Ascending aorta (tissue), 2 donors: ENCODE measurements around the gene RIGI. TPM values are rescaled to one million over a fixed set of nuclear protein-coding genes. Genes with fewer than 3 reads are reported as not detected.
"Not testable (repeated sequence)": the region's sequence is repeated elsewhere in the genome, so short reads cannot be mapped to it uniquely, and the experiment has no call there.

Experiments
- DNase-seq, 2 donors: peaks; one replicate each; pipeline ENCODE4 v3.0.0-alpha.2; 2019; ENCODE audit warnings: low spot score in 2 of 2
- H3K27ac ChIP-seq, 2 donors: fragments of 200-600 bp; sonication (generic); one replicate each; pipeline ENCODE4 v1.5.1; 2016 to 2017; ENCODE audit warnings: mild to moderate bottlenecking in 1 of 2
- H3K27me3 ChIP-seq: fragments of 200-600 bp; sonication (generic); one replicate; pipeline ENCODE4 v1.5.1; 2017
- H3K36me3 ChIP-seq, 2 donors: fragments of 200-600 bp; sonication (generic); one replicate each; pipeline ENCODE4 v1.5.1; 2016
- H3K4me1 ChIP-seq, 2 donors: fragments of 200-600 bp; sonication (generic); one replicate each; pipeline ENCODE4 v1.5.1; 2016 to 2017; ENCODE audit warnings: mild to moderate bottlenecking in 1 of 2
- H3K4me3 ChIP-seq, 2 donors: fragments of 200-600 bp; sonication (generic); one replicate each; pipeline ENCODE4 v1.5.1; 2016 to 2017; ENCODE audit warnings: mild to moderate bottlenecking in 1 of 2
- H3K9me3 ChIP-seq, 2 donors: fragments of 200-600 bp; sonication (generic); one replicate each; pipeline ENCODE4 v1.5.1; 2016
- intact Hi-C: fragments of 100-400 bp; cut with DNase I; formaldehyde crosslinking; loops from one replicate; pipeline ENCODE4 v1.15.1; 2023
- total RNA-seq: library from RNA; depleted of rRNA; stranded (reverse); fragments of >200 nt; gene quantifications from one replicate; pipeline ENCODE4 v1.1.0, GENCODE V29; 2016
- TF ChIP-seq, protein P1 (sequence below), 3 experiments: fragments of 200-600 bp in 2 of 3; fragments of 450-650 bp in 1 of 3; sonication (generic) in 2 of 3; IDR thresholded peaks; one replicate each; pipeline ENCODE4 v1.5.1; 2016 to 2019; ENCODE audit warnings: antibody characterized with exemption in 3 of 3, mild to moderate bottlenecking in 1 of 3, moderate library complexity in 1 of 3

The RIGI gene
- total RNA-seq, 1 donor from 2014 or later, result 1.9 TPM

DNA sequence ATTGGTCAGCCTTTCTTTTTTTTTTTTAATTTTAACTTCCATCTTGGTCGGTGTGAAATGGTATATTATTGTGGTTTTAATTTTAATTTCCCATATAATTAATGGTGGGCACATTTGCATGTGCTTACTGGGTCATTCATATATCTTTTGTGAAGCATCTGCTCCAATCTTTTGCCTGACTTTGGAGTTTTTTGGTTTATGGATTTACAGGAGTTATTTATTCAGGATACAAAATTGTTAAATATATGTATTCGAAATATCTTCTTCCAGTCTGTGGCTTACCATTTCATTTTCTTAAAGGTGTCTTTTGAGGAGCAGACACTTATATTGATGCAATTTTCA is 682 bp upstream of the RIGI start:
- no peak for DNase-seq
- no peaks in the 10 kb centered on the region for H3K27me3 ChIP-seq
- TF ChIP-seq, protein P1, sequence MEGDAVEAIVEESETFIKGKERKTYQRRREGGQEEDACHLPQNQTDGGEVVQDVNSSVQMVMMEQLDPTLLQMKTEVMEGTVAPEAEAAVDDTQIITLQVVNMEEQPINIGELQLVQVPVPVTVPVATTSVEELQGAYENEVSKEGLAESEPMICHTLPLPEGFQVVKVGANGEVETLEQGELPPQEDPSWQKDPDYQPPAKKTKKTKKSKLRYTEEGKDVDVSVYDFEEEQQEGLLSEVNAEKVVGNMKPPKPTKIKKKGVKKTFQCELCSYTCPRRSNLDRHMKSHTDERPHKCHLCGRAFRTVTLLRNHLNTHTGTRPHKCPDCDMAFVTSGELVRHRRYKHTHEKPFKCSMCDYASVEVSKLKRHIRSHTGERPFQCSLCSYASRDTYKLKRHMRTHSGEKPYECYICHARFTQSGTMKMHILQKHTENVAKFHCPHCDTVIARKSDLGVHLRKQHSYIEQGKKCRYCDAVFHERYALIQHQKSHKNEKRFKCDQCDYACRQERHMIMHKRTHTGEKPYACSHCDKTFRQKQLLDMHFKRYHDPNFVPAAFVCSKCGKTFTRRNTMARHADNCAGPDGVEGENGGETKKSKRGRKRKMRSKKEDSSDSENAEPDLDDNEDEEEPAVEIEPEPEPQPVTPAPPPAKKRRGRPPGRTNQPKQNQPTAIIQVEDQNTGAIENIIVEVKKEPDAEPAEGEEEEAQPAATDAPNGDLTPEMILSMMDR (IDR thresholded peaks at IDR 0.05), result no peak
- H3K4me1 ChIP-seq, result peaks cover 7 to 17% of the 10 kb centered on the region in 2 donors
- H3K9me3 ChIP-seq, result no peaks in the 10 kb centered on the region
- intact Hi-C loops, result loop anchor here (1.0 to 10.0 kb wide), 4 partner anchors 26 to 142 kb away; partner anchors contain the start of genes ACO1, NDUFB6, SMIM27 and TOPORS
- H3K4me3 ChIP-seq, result peak overlapping the region; percentile 71 to 78
- peak overlapping the region; percentile 78 to 79 for H3K27ac ChIP-seq
- H3K36me3 ChIP-seq, result no peaks in the 10 kb centered on the region

DNA sequence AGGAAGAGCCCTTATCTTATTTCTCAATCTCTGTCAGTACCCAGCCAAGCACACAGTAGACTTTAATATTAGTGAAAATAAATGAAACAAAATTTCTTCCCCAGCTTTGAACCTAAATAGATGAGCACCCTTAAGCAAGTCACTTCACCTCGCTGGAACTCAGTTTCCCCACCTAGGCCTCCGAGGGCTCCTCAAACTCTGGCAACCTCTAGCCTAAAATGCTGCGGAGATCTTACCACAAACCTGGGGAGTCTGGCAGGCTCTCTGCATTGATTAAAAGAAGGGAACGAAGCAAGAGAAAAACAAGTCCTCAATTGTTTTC is 326 bp downstream of the RIGI start:
- intact Hi-C loops, result loop anchor here (1.0 to 10.0 kb wide), 3 partner anchors 27 to 91 kb away; partner anchors contain the start of genes NDUFB6, SMIM27 and TOPORS
- H3K27me3 ChIP-seq, result no peaks in the 10 kb centered on the region
- H3K4me1 ChIP-seq, result peaks cover 7 to 17% of the 10 kb centered on the region in 2 donors
- DNase-seq, result no peak
- no peaks in the 10 kb centered on the region for H3K9me3 ChIP-seq
- peak overlapping the region; percentile 71 to 78 for H3K4me3 ChIP-seq
- no peaks in the 10 kb centered on the region for H3K36me3 ChIP-seq
- TF ChIP-seq, protein P1 (IDR thresholded peaks at IDR 0.05), result no peak
- peak overlapping the region; percentile 78 to 79 for H3K27ac ChIP-seq

DNA sequence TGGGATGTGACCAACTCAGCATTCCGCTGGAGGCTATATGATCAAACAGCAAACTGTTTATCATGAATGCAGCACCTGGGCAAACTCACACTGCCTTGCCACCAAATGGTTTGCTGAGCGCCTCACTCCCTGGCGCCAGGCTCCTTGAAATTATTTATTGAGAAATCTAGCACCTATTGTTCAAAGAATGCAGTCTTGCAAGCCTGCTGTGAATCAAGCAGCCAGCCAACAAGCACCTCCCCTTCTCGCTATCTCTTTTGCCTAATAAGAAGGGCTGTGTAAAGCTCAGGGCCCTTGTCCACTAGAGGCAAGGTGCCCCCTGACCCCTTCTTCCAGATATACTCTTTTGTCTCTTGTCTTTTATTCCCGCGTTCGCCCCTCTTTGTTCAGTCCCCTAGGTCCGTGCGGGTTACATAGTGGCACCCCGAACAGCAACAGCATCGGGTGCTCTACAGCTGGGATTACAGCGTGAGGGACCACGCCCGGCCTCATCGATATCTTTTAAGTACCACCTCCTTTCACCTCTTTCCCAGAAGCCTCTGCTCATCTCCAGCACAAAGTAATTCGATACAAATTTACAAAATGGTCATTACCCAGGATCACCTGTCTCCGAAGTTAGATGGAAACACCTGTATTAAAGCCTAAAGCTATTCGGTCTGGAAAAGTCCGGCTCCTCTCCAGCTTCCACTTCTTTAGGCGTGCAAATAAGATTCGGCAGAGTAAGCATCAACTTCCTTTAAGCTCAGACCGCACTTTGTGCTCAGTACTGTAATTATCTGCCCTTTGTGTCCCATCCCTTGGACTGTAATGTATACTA is 896 bp downstream of the RIGI start:
- Histone ChIP-seq H3K27me3 (no peaks in the 10 kb centered on the region), H3K4me3 (peak overlapping the region; percentile 71 to 78), H3K9me3 (no peaks in the 10 kb centered on the region), H3K4me1 (peaks cover 7 to 17% of the 10 kb centered on the region in 2 donors), H3K27ac (peak overlapping the region; percentile 78 to 79), H3K36me3 (no peaks in the 10 kb centered on the region)
- TF ChIP-seq, protein P1 (IDR thresholded peaks at IDR 0.05), result no peak
- intact Hi-C loops, result loop anchor here (10.0 kb wide), 1 partner anchor 90 kb away; no protein-coding TSS in a partner anchor
- DNase-seq, result no peak

DNA sequence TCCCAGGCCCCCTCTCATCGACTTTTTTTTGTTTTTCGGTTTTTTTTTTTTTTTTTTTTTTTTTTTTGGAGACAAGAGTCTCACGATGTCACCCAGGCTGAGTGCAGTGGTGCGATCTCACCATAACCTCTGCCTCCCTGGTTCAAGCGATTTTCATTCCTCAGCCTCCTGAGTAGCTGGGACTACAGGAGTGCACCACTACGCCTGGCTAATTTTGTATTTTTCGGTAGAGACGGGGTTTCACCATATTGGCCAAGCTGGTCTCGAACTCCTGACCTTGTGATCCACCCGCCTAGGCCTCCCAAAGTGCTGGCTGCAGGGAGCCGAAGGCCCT is 1.5 kb downstream of the RIGI start:
- intact Hi-C loops, result loop anchor here (10.0 kb wide), 1 partner anchor 90 kb away; no protein-coding TSS in a partner anchor
- not testable (repeated sequence) for H3K27me3 ChIP-seq, DNase-seq, H3K27ac ChIP-seq, H3K36me3 ChIP-seq, H3K9me3 ChIP-seq
- Histone ChIP-seq H3K4me1 (peaks cover 7 to 17% of the 10 kb centered on the region in 2 donors), H3K4me3 (peak overlapping the region; percentile 71 to 78)

DNA sequence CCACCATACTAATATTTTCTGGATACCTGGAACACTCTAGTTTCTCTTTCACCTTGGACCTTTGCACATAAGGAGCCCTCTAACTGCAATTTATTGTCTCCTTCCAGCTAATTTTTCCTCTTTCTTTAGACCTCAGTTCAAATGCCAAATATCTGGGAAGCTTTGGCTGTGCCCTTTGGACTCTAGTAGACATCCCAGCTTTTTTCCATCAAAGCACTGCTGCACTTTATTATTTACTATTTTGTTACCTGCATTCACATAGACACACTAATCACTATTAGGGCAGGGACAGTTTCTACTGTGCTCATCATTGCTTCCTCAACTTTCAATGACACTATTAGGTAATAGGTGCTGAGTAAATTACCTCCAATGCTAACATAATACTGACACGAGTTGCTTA is 2.1 kb downstream of the RIGI start:
- Histone ChIP-seq H3K27me3 (no peaks in the 10 kb centered on the region), H3K27ac (no peak overlapping the region), H3K9me3 (no peaks in the 10 kb centered on the region), H3K4me1 (peaks cover 7 to 17% of the 10 kb centered on the region in 2 donors), H3K36me3 (no peaks in the 10 kb centered on the region), H3K4me3 (peak overlapping the region in 1 of 2 donors; percentile 78)
- no peak for DNase-seq
- intact Hi-C loops, result loop anchor here (10.0 kb wide), 1 partner anchor 89 kb away; no protein-coding TSS in a partner anchor
- TF ChIP-seq, protein P1 (IDR thresholded peaks at IDR 0.05), result no peak

DNA sequence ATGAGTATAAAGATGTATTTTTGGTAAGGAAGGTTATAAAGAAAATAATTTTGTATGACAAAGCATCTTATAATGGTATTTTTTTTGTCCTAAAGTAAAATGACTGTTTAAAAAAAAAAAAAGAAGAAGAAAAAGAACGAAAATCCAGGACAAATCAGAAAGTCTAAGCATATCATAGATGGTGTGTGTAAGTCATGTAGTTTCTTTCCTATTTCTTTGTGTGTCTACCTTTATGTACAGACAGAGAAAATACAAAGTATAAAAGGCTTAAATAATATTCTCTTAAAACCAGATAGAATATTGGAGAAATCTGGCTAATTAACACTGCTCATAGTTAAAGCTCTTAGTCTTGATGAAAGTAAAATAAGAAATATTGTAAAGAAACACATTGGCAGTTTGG is 7.7 kb downstream of the RIGI start:
- H3K27me3 ChIP-seq, result no peaks in the 10 kb centered on the region
- no peaks in the 10 kb centered on the region for H3K9me3 ChIP-seq
- H3K36me3 ChIP-seq, result no peaks in the 10 kb centered on the region
- intact Hi-C loops, result no loop called here
- no peak overlapping the region for H3K4me3 ChIP-seq
- DNase-seq, result no peak
- no peak overlapping the region for H3K27ac ChIP-seq
- TF ChIP-seq, protein P1 (IDR thresholded peaks at IDR 0.05), result no peak
- H3K4me1 ChIP-seq, result no peaks in the 10 kb centered on the region
